SK-N-SH (cell line): ENCODE data around the gene AJM1. TPM values are rescaled to one million over a fixed set of nuclear protein-coding genes. Genes with fewer than 3 reads are reported as not detected.

ENCODE experiments used
- CTCF ChIA-PET: fragments of 300-600, 350-600 bp; formaldehyde crosslinking; extraction: SDS; loops from one replicate; lab custom pipeline; 2021; lab: Yijun Ruan, JAX
- POLR2A ChIA-PET: fragments of 350-600 bp; sonication (Branson Sonifier 250); formaldehyde crosslinking; extraction: SDS; loops from one replicate; lab custom pipeline; 2020; ENCODE audit warnings: antibody characterized with exemption, inconsistent platforms; lab: Yijun Ruan, JAX
- DNase-seq: peaks from one replicate; pipeline ENCODE4 v3.0.0; 2012
- H2AFZ ChIP-seq: fragments of 200-600 bp; sonication (generic); 2 replicates; pipeline ENCODE4 v1.8.1; 2016; ENCODE audit warnings: antibody characterized with exemption, mild to moderate bottlenecking, low read depth
- H3F3A ChIP-seq: fragments of 200-600 bp; sonication (generic); replicated peaks from 2 replicates; pipeline ENCODE3; 2016; ENCODE audit warnings: antibody characterized with exemption, mild to moderate bottlenecking; ENCODE audit not compliant: insufficient read depth
- H3K27ac ChIP-seq, 2 experiments: fragments of 200-500 bp in 1 of 2; fragments of 200-600 bp in 1 of 2; sonication (Bioruptor generic) in 1 of 2; sonication (generic), shearing (Covaris generic) in 1 of 2; 2 replicates each; pipeline versions ENCODE4 v1.5.1 to v1.6.1; 2014 to 2016; ENCODE audit warnings: low read depth in 2 of 2, inconsistent platforms in 1 of 2, low read length in 1 of 2, mild to moderate bottlenecking in 1 of 2, mixed read lengths in 1 of 2
- H3K27me3 ChIP-seq: fragments of 200-600 bp; sonication (generic), shearing (Covaris generic); 2 replicates; pipeline ENCODE4 v1.6.1; 2016; ENCODE audit warnings: mixed run types; ENCODE audit not compliant: insufficient read depth
- H3K36me3 ChIP-seq, 2 experiments: fragments of 200-500 bp in 1 of 2; fragments of 200-600 bp in 1 of 2; sonication (Bioruptor generic) in 1 of 2; sonication (generic) in 1 of 2; replicated peaks in 1 of 2; 2 replicates each; pipeline versions ENCODE3 to v1.5.1; 2014 to 2016; ENCODE audit warnings: low read length in 1 of 2, mild to moderate bottlenecking in 1 of 2; ENCODE audit not compliant: insufficient read depth in 2 of 2, control insufficient read depth in 1 of 2
- H3K4me1 ChIP-seq, 2 experiments: fragments of 200-500 bp in 1 of 2; fragments of 200-600 bp in 1 of 2; sonication (Bioruptor generic) in 1 of 2; sonication (generic), shearing (Covaris generic) in 1 of 2; 2 replicates each; pipeline versions ENCODE4 v1.5.1 to v1.6.1; 2014 to 2016; ENCODE audit warnings: low read depth in 1 of 2, low read length in 1 of 2, mixed run types in 1 of 2; ENCODE audit not compliant: insufficient read depth in 2 of 2, control insufficient read depth in 1 of 2
- H3K4me2 ChIP-seq: fragments of 200-600 bp; sonication (generic), shearing (Covaris generic); 2 replicates; pipeline ENCODE4 v1.6.1; 2017; ENCODE audit warnings: mixed run types
- H3K4me3 ChIP-seq, 2 experiments: fragments of 200-500 bp in 1 of 2; fragments of 200-600 bp in 1 of 2; sonication (Bioruptor generic) in 1 of 2; sonication (generic), shearing (Covaris generic) in 1 of 2; 2 replicates each; pipeline versions ENCODE4 v1.5.1 to v1.8.1; 2014 to 2016; ENCODE audit warnings: low read depth in 2 of 2, inconsistent platforms in 1 of 2, low read length in 1 of 2, mild to moderate bottlenecking in 1 of 2, mixed read lengths in 1 of 2, moderate library complexity in 1 of 2
- H3K79me2 ChIP-seq: fragments of 200-600 bp; sonication (generic); 2 replicates; pipeline ENCODE4 v1.8.1; 2017; ENCODE audit warnings: mild to moderate bottlenecking; ENCODE audit not compliant: insufficient read depth
- H3K9ac ChIP-seq: fragments of 200-600 bp; sonication (generic); 2 replicates; pipeline ENCODE4 v1.6.1; 2017; ENCODE audit warnings: mixed run types
- H3K9me2 ChIP-seq: fragments of 200-600 bp; sonication (generic); 2 replicates; pipeline ENCODE4 v1.6.1; 2017; ENCODE audit warnings: mixed run types
- H3K9me3 ChIP-seq: fragments of 200-600 bp; sonication (generic); 2 replicates; pipeline ENCODE4 v1.6.1; 2017; ENCODE audit warnings: mixed run types, mild to moderate bottlenecking, moderate library complexity
- H4K20me1 ChIP-seq: fragments of 200-600 bp; sonication (generic); 2 replicates; pipeline ENCODE4 v1.6.1; 2017; ENCODE audit warnings: mild to moderate bottlenecking, mixed run types; ENCODE audit not compliant: insufficient read depth
- ELF1 ChIP-seq: IDR thresholded peaks from 2 replicates; pipeline ENCODE4 v1.4.0; 2012
- EP300 ChIP-seq, 2 experiments: IDR thresholded peaks; 2 replicates each; pipeline versions ENCODE4 v1.4.0 to v1.6.1; 2012; ENCODE audit warnings: borderline replicate concordance in 1 of 2, low read depth in 1 of 2, low read length in 1 of 2
- EZH2phosphoT487 ChIP-seq: fragments of 200-600 bp; sonication (generic); IDR thresholded peaks from 2 replicates; pipeline ENCODE4 v1.6.1; 2017; ENCODE audit warnings: low read depth, mixed run types, mild to moderate bottlenecking, antibody characterized with exemption, moderate library complexity, borderline replicate concordance
- FOXM1 ChIP-seq: IDR thresholded peaks from 2 replicates; pipeline ENCODE4 v1.4.0; 2012; ENCODE audit warnings: low read depth, mild to moderate bottlenecking
- IRF3 ChIP-seq: fragments of 150-350 bp; IDR thresholded peaks from 2 replicates; pipeline ENCODE4 v1.6.1; 2016; ENCODE audit warnings: mild to moderate bottlenecking, low read depth, low read length
- MXI1 ChIP-seq: IDR thresholded peaks from 2 replicates; pipeline ENCODE4 v1.6.1; 2012; ENCODE audit warnings: mild to moderate bottlenecking, low read depth, low read length, improper control_type of control experiment
- RAD21 ChIP-seq: IDR thresholded peaks from 2 replicates; pipeline ENCODE4 v1.6.1; 2012; ENCODE audit warnings: mild to moderate bottlenecking, low read length
- REST ChIP-seq: IDR thresholded peaks from 2 replicates; pipeline ENCODE4 v1.6.1; 2012; ENCODE audit warnings: mild to moderate bottlenecking, low read depth, low read length, moderate library complexity
- TAF1 ChIP-seq: IDR thresholded peaks from 2 replicates; pipeline ENCODE4 v1.6.1; 2012; ENCODE audit warnings: low read depth, mild to moderate bottlenecking, low read length, moderate library complexity, borderline replicate concordance
- TCF12 ChIP-seq: IDR thresholded peaks from 2 replicates; pipeline ENCODE4 v1.4.0; 2012
- WGBS: methylation state at CpG from one replicate; pipeline ENCODE4 v1.1.6; 2017; ENCODE audit warnings: low lambda C conversion rate; 5-methylcytosine and 5-hydroxymethylcytosine counted together
- polyA plus RNA-seq, 3 experiments: library from polyadenylated mRNA; depleted of rRNA; stranded (reverse); fragments of >200 nt; gene quantifications; 2 replicates each; pipeline ENCODE4 v1.2.3, GENCODE V29; 2012
- TF ChIP-seq, protein P1 (sequence below): IDR thresholded peaks from 2 replicates; pipeline ENCODE4; 2012
- TF ChIP-seq, protein P2 (sequence below): fragments of 200-600 bp; sonication (generic); IDR thresholded peaks from 2 replicates; pipeline ENCODE4 v1.6.1; 2017; ENCODE audit warnings: antibody characterized with exemption, mild to moderate bottlenecking, moderate library complexity

AJM1 gene
- polyA plus RNA-seq, 1 of the 3 experiments (the other 2 are of a cell fraction) = 2.4 TPM

GRCh38 chr9:136795000-136795348 lies 47.3 kb upstream of the AJM1 start:
- DNase-seq = no peak
- H3K4me3 ChIP-seq = no peak overlapping the region
- H3K9me2 ChIP-seq = no peaks in the 10 kb centered on the region
- no peaks in the 10 kb centered on the region for H3K27me3 ChIP-seq
- ChIA-PET CTCF (interaction anchor here (1.1 to 5.0 kb wide), 3 partner anchors 35 to 240 kb away, joined by 4 to 36 read pairs (median 4); partner anchors contain the start of gene AJM1), POLR2A (no interaction called here)
- H2AFZ ChIP-seq = no peak overlapping the region
- TF ChIP-seq, protein P1, sequence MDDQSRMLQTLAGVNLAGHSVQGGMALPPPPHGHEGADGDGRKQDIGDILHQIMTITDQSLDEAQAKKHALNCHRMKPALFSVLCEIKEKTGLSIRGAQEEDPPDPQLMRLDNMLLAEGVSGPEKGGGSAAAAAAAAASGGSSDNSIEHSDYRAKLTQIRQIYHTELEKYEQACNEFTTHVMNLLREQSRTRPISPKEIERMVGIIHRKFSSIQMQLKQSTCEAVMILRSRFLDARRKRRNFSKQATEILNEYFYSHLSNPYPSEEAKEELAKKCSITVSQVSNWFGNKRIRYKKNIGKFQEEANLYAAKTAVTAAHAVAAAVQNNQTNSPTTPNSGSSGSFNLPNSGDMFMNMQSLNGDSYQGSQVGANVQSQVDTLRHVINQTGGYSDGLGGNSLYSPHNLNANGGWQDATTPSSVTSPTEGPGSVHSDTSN = no peak
- no peak for TF ChIP-seq REST
- no peak for TF ChIP-seq TCF12
- TF ChIP-seq MXI1 = no peak
- TF ChIP-seq ELF1 = no peak
- TF ChIP-seq EZH2phosphoT487 = no peak
- no peak for TF ChIP-seq FOXM1
- no peak for TF ChIP-seq EP300 (IDR thresholded peaks at IDR 0.05; ENCODE audit: borderline replicate concordance in 1 of 2, low read depth in 1 of 2, low read length in 1 of 2)
- TF ChIP-seq, protein P2, sequence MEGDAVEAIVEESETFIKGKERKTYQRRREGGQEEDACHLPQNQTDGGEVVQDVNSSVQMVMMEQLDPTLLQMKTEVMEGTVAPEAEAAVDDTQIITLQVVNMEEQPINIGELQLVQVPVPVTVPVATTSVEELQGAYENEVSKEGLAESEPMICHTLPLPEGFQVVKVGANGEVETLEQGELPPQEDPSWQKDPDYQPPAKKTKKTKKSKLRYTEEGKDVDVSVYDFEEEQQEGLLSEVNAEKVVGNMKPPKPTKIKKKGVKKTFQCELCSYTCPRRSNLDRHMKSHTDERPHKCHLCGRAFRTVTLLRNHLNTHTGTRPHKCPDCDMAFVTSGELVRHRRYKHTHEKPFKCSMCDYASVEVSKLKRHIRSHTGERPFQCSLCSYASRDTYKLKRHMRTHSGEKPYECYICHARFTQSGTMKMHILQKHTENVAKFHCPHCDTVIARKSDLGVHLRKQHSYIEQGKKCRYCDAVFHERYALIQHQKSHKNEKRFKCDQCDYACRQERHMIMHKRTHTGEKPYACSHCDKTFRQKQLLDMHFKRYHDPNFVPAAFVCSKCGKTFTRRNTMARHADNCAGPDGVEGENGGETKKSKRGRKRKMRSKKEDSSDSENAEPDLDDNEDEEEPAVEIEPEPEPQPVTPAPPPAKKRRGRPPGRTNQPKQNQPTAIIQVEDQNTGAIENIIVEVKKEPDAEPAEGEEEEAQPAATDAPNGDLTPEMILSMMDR = no peak
- no peak for TF ChIP-seq IRF3
- no peak for TF ChIP-seq RAD21
- TF ChIP-seq TAF1 = no peak
- H3K4me1 ChIP-seq = peaks cover 6 to 54% of the 10 kb centered on the region in 2 experiments
- peaks cover 5% of the 10 kb centered on the region; the same call in 1 of the 2 replicates for H4K20me1 ChIP-seq
- no peak overlapping the region for H3K9ac ChIP-seq
- no peak overlapping the region for H3K27ac ChIP-seq
- H3K4me2 ChIP-seq = no peak overlapping the region
- peaks cover 11% of the 10 kb centered on the region for H3K79me2 ChIP-seq
- peaks cover 14% of the 10 kb centered on the region for H3F3A ChIP-seq
- H3K9me3 ChIP-seq = no peaks in the 10 kb centered on the region
- H3K36me3 ChIP-seq = peaks cover 0 to 9% of the 10 kb centered on the region in 2 experiments
- WGBS = 89% methylated on average over 6 of the region's 6 CpGs
